Measurements from ENCODE around the gene TAS1R3.
"Not testable (repeated sequence)": the region's sequence is repeated elsewhere in the genome, so short reads cannot be mapped to it uniquely, and the experiment has no call there.

TAS1R3 gene

GRCh38 chr1:1358433-1359271, 27.6 kb downstream of the TAS1R3 start, which contains the start of gene MXRA8:
TSS of gene MXRA8 (minus strand) at chr1:1358555. CDS start at chr1:1358504, 51 bp downstream.
- DNase-seq (ENCODE audit: low spot score in 2 of 2): no peak
- Histone ChIP-seq H3K9me3 (no peaks in the 10 kb centered on the region), H3K4me1 (peaks cover 6% of the 10 kb centered on the region), H3K4me3 (no peak within 1 kb of the TSS), H3K36me3 (replicated peaks) (no peaks in the 10 kb centered on the region), H3K27me3 (ENCODE audit: low read depth) (peaks cover 13% of the 10 kb centered on the region)
- in situ Hi-C loops (cut with MboI; ENCODE audit: low sequenced_read_pairs): no loop called here

DNA sequence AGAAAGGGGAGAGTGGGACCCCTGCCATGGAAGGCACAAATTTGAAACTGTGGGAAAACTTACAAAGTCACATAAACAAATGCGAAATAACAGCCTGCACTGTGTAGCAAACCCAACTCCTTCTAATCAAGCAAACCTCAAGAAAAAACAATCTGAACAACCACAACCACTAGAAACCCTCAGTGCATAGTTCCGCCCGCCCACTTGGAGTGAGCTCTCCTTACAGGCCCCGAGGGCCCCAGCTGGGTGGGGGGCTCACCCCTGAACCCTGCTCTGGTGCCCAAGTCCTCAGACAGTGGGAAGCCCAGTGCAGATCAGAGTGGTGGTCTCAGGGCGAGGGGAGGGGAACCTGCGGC, 28.2 kb downstream of the TAS1R3 start:
- H3K4me1 ChIP-seq: peaks cover 2% of the 10 kb centered on the region; the same call in 1 of the 2 replicates
- H3K9me3 ChIP-seq: no peaks in the 10 kb centered on the region
- H3K4me3 ChIP-seq: no peak overlapping the region
- no peaks in the 10 kb centered on the region for H3K36me3 ChIP-seq (replicated peaks)
- in situ Hi-C loops (cut with MboI; ENCODE audit: low sequenced_read_pairs): no loop called here
- DNase-seq (ENCODE audit: low spot score in 2 of 2): no peak
- peaks cover 6% of the 10 kb centered on the region for H3K27me3 ChIP-seq (ENCODE audit: low read depth)

DNA sequence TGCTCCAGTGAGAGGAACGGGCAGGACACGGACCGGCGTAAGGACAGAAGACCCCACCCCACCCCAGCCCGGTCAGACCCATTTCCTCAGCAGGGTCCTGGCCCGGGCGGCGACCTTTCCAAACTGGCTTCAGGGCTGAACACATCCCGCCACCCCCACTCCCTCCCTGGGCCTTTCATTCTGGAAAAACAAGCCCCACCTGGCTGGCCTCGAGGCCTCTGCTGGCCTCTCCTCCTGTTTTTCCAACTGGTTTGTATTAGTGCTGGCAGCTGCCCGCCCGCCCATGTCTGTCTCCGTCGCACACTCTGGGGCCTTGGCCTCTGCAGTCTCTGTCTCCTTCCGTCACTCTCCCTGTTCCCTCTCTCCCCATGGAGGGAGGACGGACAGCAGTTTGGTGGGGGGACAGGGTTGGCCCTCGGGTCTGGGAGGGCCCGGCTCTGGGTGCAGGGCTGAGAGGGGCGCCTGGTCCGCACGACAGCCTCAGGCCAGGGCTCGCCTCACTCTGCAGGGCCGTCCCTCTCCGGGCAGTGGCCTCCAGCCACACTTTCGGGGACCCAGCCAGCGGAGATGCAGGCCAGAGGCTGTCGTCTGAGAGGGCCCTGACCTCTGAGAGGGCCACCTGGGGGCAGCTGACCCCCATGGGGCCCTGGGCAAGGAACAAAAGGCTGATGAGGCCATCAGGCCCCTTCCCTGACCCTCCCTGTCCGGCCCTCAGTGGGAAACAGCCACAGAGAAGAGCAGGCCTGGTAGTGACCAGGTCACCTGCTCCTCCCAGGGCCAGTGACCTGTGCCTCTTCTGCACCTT, 28.8 kb downstream of the TAS1R3 start:
- in situ Hi-C loops (cut with MboI; ENCODE audit: low sequenced_read_pairs): no loop called here
- no peak for DNase-seq (ENCODE audit: low spot score in 2 of 2)
- Histone ChIP-seq H3K4me3 (no peak overlapping the region), H3K9me3 (no peaks in the 10 kb centered on the region), H3K4me1 (no peaks in the 10 kb centered on the region; the same call in 1 of the 2 replicates), H3K36me3 (replicated peaks) (no peaks in the 10 kb centered on the region), H3K27me3 (ENCODE audit: low read depth) (peaks cover under 1% of the 10 kb centered on the region)

DNA sequence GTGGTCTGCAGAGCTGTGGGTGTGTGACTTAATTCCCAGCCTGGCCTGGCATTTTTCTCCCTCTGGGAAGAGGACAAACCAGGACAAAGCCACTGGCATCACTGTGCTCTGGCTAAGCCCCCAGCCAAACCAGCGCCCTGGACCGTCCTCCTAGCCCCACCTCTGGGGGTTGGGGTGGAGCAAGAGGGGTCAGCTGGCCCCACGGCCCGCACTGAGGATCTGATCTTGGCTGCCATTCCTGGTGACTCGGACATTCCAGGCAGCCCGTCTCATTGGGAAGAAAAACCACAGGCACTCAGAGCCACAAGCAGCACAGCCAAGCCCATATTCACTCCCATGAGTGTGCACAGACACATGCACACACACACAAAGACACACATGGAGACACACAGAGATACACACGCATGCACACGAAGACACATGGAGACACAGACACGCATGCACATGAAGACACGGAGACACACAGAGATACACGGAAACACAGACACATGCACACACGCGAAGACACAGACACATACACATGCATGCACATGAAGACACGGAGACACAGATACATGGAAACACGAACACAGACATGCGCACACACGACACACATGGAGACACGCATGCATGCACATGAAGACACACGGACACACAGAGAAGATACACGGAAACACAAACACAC, 29.6 kb downstream of the TAS1R3 start:
- H3K4me1 ChIP-seq: no peaks in the 10 kb centered on the region
- no peak for DNase-seq (ENCODE audit: low spot score in 2 of 2)
- no peaks in the 10 kb centered on the region for H3K27me3 ChIP-seq (ENCODE audit: low read depth)
- H3K4me3 ChIP-seq: no peak overlapping the region
- no peaks in the 10 kb centered on the region for H3K9me3 ChIP-seq
- H3K36me3 ChIP-seq (replicated peaks): no peaks in the 10 kb centered on the region
- in situ Hi-C loops (cut with MboI; ENCODE audit: low sequenced_read_pairs): no loop called here

DNA sequence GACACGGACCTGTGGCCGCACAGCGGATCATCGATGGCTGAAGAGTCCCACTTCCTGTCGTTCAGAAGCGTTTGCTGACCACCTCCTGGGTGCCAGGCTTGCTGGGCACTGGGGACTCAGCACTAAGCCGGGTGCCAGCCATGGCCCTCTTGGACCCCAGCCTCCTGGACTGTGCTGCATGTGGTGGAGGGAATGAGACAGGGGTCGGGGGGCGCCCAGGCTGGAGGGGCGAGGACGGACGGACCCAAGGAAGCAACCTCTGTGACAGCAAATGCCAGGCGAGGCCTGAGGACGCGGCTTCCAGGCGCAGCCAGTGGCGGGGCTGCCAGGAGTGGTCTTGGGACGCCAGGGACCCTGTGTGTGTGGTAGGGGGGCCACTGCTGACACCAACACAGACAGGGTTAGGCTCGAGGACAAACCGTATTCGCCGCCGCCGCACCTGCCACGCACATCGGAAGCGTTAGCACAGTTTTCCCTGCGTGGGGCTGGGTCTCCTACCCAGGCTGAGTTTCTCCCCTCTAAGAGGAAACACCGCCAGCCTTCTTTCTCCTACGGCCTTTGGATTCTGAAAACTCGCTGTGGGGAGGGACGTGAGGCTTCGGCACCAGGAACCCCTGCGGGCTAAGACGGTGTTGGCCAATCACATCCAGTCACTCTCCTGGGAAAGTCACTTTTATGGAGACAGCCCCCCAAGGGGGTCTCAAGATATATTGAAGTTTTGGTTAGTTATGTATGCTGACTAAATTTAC, 30.3 kb downstream of the TAS1R3 start:
- no peaks in the 10 kb centered on the region for H3K36me3 ChIP-seq (replicated peaks)
- no peak overlapping the region for H3K4me3 ChIP-seq
- H3K4me1 ChIP-seq: no peaks in the 10 kb centered on the region
- DNase-seq (ENCODE audit: low spot score in 2 of 2): no peak
- H3K27me3 ChIP-seq (ENCODE audit: low read depth): no peaks in the 10 kb centered on the region
- peaks cover 4% of the 10 kb centered on the region; the same call in 1 of the 2 replicates for H3K9me3 ChIP-seq
- in situ Hi-C loops (cut with MboI; ENCODE audit: low sequenced_read_pairs): no loop called here

DNA sequence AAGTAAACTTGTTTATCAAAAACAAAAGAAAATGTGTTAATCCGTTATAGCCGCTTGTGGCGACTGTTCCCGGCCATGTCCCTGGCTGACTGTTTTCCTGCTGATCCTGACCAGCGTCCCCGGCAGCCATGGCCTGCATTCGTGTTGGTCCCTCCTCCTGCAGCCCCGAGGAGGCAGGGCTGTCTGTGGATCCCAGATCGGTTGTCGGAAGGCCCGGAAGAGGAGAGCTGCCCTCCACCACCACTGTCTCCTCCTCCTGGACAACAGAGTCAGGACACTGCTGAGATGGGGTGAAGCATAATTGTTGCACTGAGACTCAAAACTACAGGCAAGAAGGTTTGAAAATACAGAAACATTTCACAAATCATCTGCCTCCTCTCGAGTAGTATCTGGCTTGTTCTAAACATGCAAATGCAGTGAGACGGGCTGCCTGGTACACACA, 30.9 kb downstream of the TAS1R3 start:
- DNase-seq (ENCODE audit: low spot score in 2 of 2): no peak
- no peak overlapping the region for H3K4me3 ChIP-seq
- in situ Hi-C loops (cut with MboI; ENCODE audit: low sequenced_read_pairs): no loop called here
- H3K4me1 ChIP-seq: no peaks in the 10 kb centered on the region
- H3K36me3 ChIP-seq (replicated peaks): no peaks in the 10 kb centered on the region
- H3K27me3 ChIP-seq (ENCODE audit: low read depth): no peaks in the 10 kb centered on the region
- H3K9me3 ChIP-seq: peaks cover 4% of the 10 kb centered on the region; the same call in 1 of the 2 replicates

- in situ Hi-C loops (cut with MboI; ENCODE audit: low sequenced_read_pairs): no loop called here
- H3K36me3 ChIP-seq (replicated peaks): no peaks in the 10 kb centered on the region
Measured at GRCh38 chr1:1364266-1364665, 33.2 kb downstream of the TAS1R3 start.

GRCh38 chr1:1365875-1366698, 35.0 kb downstream of the TAS1R3 start:
- Histone ChIP-seq H3K36me3 (replicated peaks) (no peaks in the 10 kb centered on the region), H3K27me3 (ENCODE audit: low read depth) (no peaks in the 10 kb centered on the region), H3K9me3 (peaks cover 4% of the 10 kb centered on the region; the same call in 1 of the 2 replicates), H3K4me3 (no peak overlapping the region), H3K4me1 (no peaks in the 10 kb centered on the region)
- no peak for DNase-seq (ENCODE audit: low spot score in 2 of 2)
- in situ Hi-C loops (cut with MboI; ENCODE audit: low sequenced_read_pairs): no loop called here

More at GRCh38 chr1:1364266-1364665, 33.2 kb downstream of the TAS1R3 start:
- no peaks in the 10 kb centered on the region for H3K27me3 ChIP-seq (ENCODE audit: low read depth)
- H3K4me3 ChIP-seq: no peak overlapping the region
- peaks cover 4% of the 10 kb centered on the region; the same call in 1 of the 2 replicates for H3K9me3 ChIP-seq
- no peak for DNase-seq (ENCODE audit: low spot score in 2 of 2)
- H3K4me1 ChIP-seq: no peaks in the 10 kb centered on the region

DNA sequence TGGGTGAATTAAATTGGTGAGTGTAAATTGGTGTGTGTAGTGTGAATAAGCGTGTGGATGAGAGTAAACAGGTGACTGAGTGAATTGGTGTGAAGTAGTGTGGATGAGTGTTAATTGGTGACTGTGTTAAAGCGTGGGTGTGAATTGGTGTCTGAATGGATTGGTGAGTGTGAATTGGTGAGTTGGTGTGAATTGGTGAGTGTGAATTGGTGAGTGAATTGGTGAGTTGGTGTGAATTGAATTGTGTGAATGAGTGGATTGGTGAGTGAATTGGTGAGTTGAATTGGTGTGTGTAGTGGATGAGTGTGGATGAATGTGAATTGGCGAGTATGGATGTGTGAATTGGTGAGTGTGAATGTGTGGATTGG, 35.6 kb downstream of the TAS1R3 start:
- in situ Hi-C loops (cut with MboI; ENCODE audit: low sequenced_read_pairs): no loop called here
- Histone ChIP-seq H3K36me3 (replicated peaks) (peaks cover 4% of the 10 kb centered on the region; the same call in 1 of the 2 replicates), H3K27me3 (ENCODE audit: low read depth) (no peaks in the 10 kb centered on the region)

DNA sequence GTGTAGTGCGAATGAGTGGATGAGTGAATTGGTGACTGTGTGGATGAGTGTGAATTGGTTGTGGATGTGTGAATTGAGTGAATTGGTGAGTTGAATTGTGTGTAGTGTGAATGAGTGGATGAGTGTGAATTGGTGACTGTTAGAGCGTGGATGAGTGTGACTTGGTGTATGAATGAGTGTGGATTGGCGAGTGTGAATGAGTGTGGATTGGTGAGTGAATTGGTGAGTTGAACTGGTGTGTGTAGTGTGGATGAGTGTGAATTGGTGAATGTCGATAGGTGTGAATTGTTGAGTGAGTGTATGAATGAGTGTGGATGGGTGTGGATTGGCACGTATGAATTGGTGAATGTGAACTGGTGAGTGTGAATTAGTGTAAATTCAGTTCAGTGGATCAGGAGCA, 36.2 kb downstream of the TAS1R3 start:
- no peaks in the 10 kb centered on the region for H3K27me3 ChIP-seq (ENCODE audit: low read depth)
- H3K36me3 ChIP-seq (replicated peaks): peaks cover 6% of the 10 kb centered on the region
- H3K4me3 ChIP-seq: no peak overlapping the region
- peaks cover 4% of the 10 kb centered on the region; the same call in 1 of the 2 replicates for H3K9me3 ChIP-seq
- H3K4me1 ChIP-seq: no peaks in the 10 kb centered on the region
- DNase-seq (ENCODE audit: low spot score in 2 of 2): no peak
- in situ Hi-C loops (cut with MboI; ENCODE audit: low sequenced_read_pairs): no loop called here

More for the DNA sequence above, 35.6 kb downstream of the TAS1R3 start:
- Histone ChIP-seq H3K4me3 (no peak overlapping the region), H3K4me1 (no peaks in the 10 kb centered on the region), H3K9me3 (peaks cover 4% of the 10 kb centered on the region; the same call in 1 of the 2 replicates)
- DNase-seq (ENCODE audit: low spot score in 2 of 2): no peak

GRCh38 chr1:1370094-1370493, 39.0 kb downstream of the TAS1R3 start:
- H3K4me3 ChIP-seq; DNase-seq (ENCODE audit: low spot score in 2 of 2); in situ Hi-C loops (cut with MboI; ENCODE audit: low sequenced_read_pairs); H3K27me3 ChIP-seq (ENCODE audit: low read depth); H3K4me1 ChIP-seq; H3K9me3 ChIP-seq: not testable (repeated sequence)
- H3K36me3 ChIP-seq (replicated peaks): peaks cover 29% of the 10 kb centered on the region

DNA sequence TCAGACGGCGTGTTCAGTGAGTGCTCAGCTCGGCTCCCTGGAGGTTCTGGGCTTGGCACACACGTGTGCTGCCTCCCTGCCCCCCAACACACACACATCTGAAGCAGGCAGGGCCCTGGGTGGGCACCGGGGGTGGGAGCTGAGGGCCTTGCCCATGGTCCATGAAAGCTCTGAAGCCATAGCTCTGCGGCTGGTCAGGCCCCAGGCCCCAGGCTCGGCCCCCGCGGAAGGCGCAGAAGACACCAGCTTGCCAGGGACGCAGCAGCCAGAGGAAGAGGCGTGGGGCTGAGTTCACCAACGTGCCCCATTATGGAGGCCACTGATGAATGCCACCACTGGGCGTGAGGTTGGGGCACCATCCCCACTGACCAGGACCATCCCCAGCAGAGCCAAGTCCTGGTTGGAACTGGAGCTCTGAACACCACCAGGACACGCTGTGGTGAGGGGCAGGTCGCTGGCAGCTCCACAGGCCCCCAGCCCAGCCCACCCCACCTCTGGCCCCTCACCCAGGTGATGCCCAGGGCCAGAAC, 39.8 kb downstream of the TAS1R3 start:
- Histone ChIP-seq H3K36me3 (replicated peaks) (peaks cover 29% of the 10 kb centered on the region), H3K9me3 (peaks cover 3% of the 10 kb centered on the region; the same call in 1 of the 2 replicates), H3K4me1 (peaks cover 7% of the 10 kb centered on the region), H3K27me3 (ENCODE audit: low read depth) (no peaks in the 10 kb centered on the region), H3K4me3 (no peak overlapping the region)
- in situ Hi-C loops (cut with MboI; ENCODE audit: low sequenced_read_pairs): no loop called here
- DNase-seq (ENCODE audit: low spot score in 2 of 2): no peak

Data from HAP-1 (cell line).